ENCODE results near the gene CD14.

DNA sequence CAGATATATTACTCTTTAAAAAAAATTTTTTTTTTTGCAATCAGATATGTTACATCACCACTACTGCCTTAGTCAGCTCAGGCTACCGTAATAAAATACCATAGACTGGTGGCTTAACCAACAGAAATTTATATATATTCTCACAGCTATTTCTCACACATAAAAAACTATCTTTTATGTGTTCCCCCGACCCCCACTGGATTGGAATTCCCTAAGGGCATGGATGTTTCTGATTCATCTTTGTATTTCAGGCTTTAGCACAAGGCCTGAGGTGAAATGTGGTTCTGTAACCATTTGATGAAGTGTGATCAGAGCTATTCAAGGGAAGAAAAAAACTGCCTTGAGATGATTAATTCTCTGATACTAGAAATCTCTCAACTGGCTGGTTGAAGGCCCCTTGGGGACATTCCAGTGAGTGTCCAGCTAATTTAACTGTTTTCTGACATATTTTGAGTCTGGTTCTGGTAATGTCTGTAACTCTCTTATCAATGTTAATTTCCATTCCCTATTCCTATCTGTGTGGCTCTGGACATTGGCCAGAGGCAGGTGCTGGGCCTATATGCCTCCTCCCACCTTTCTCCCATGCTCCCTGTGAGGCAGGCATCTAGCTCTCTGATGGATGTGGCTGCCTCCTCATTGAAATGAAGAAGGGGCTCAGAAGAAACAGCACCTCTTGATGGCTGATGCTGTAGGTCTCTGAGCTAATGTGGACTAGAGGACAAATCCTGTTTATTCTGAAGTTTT, 2.5 kb downstream of the CD14 start:
- TF ChIP-seq, protein P1, sequence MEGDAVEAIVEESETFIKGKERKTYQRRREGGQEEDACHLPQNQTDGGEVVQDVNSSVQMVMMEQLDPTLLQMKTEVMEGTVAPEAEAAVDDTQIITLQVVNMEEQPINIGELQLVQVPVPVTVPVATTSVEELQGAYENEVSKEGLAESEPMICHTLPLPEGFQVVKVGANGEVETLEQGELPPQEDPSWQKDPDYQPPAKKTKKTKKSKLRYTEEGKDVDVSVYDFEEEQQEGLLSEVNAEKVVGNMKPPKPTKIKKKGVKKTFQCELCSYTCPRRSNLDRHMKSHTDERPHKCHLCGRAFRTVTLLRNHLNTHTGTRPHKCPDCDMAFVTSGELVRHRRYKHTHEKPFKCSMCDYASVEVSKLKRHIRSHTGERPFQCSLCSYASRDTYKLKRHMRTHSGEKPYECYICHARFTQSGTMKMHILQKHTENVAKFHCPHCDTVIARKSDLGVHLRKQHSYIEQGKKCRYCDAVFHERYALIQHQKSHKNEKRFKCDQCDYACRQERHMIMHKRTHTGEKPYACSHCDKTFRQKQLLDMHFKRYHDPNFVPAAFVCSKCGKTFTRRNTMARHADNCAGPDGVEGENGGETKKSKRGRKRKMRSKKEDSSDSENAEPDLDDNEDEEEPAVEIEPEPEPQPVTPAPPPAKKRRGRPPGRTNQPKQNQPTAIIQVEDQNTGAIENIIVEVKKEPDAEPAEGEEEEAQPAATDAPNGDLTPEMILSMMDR (IDR thresholded peaks at IDR 0.05) = no peak
- no peak for TF ChIP-seq POLR2A (IDR thresholded peaks at IDR 0.05)

All from Peyer's patch (tissue), 4 donors.